H9 (cell line): ENCODE measurements around the gene ABL2. TPM values are rescaled to one million over a fixed set of nuclear protein-coding genes. Genes with fewer than 3 reads are reported as not detected.

Experiments
- DNase-seq: peaks from one replicate; pipeline ENCODE4 v3.0.0-alpha.2; 2017
- H2AFZ ChIP-seq: one replicate; pipeline ENCODE4 v1.6.1; 2013; ENCODE audit warnings: mild to moderate bottlenecking, low read length, control low read depth, moderate library complexity
- H2AK5ac ChIP-seq: 2 replicates; pipeline ENCODE4 v1.6.1; 2013; ENCODE audit warnings: low read length, control low read depth, mixed read lengths; ENCODE audit not compliant: insufficient read length
- H2BK120ac ChIP-seq: one replicate; pipeline ENCODE4 v1.6.1; 2013; ENCODE audit warnings: low read depth, mild to moderate bottlenecking, low read length, control low read depth, inconsistent platforms; ENCODE audit not compliant: poor library complexity, severe bottlenecking
- H2BK12ac ChIP-seq: 2 replicates; pipeline ENCODE4 v1.6.1; 2013; ENCODE audit warnings: low read length, control low read depth, mixed read lengths, low read depth; ENCODE audit not compliant: insufficient read length
- H2BK15ac ChIP-seq: 2 replicates; pipeline ENCODE4 v1.6.1; 2013; ENCODE audit warnings: low read depth, low read length, control low read depth
- H2BK20ac ChIP-seq: one replicate; pipeline ENCODE4 v1.6.1; 2013; ENCODE audit warnings: low read depth, mild to moderate bottlenecking, low read length, control low read depth, inconsistent platforms; ENCODE audit not compliant: poor library complexity, severe bottlenecking
- H2BK5ac ChIP-seq: 2 replicates; pipeline ENCODE4 v1.6.1; 2013; ENCODE audit warnings: low read length, control low read depth, mixed read lengths; ENCODE audit not compliant: insufficient read length
- H3K14ac ChIP-seq: 2 replicates; pipeline ENCODE4 v1.6.1; 2013; ENCODE audit warnings: low read length, control low read depth; ENCODE audit not compliant: insufficient read depth
- H3K18ac ChIP-seq: 2 replicates; pipeline ENCODE4 v1.6.1; 2013; ENCODE audit warnings: low read depth, mild to moderate bottlenecking, mixed read lengths, low read length, control low read depth; ENCODE audit not compliant: insufficient read length
- H3K23ac ChIP-seq: 2 replicates; pipeline ENCODE4 v1.6.1; 2013; ENCODE audit warnings: low read length, control low read depth, mixed read lengths, low read depth; ENCODE audit not compliant: insufficient read length
- H3K23me2 ChIP-seq: 2 replicates; pipeline ENCODE4 v1.6.1; 2013; ENCODE audit warnings: low read depth, mild to moderate bottlenecking, mixed read lengths, low read length, control low read depth; ENCODE audit not compliant: insufficient read length, poor library complexity, severe bottlenecking
- H3K27ac ChIP-seq: 2 replicates; pipeline ENCODE4 v1.5.1; 2013; ENCODE audit warnings: low read length, control low read depth, mixed read lengths, low read depth; ENCODE audit not compliant: insufficient read length
- H3K27me3 ChIP-seq: 2 replicates; pipeline ENCODE4 v1.6.1; 2013; ENCODE audit warnings: low read length, control low read depth, inconsistent platforms; ENCODE audit not compliant: insufficient read depth
- H3K4ac ChIP-seq: 2 replicates; pipeline ENCODE4 v1.6.1; 2013; ENCODE audit warnings: low read depth, mild to moderate bottlenecking, control low read depth, inconsistent platforms, low read length, moderate library complexity
- H3K4me1 ChIP-seq: 2 replicates; pipeline ENCODE4 v1.6.1; 2013; ENCODE audit warnings: low read length, control low read depth, inconsistent platforms; ENCODE audit not compliant: insufficient read depth
- H3K4me2 ChIP-seq: 2 replicates; pipeline ENCODE4 v1.6.1; 2013; ENCODE audit warnings: low read length, control low read depth, mixed read lengths; ENCODE audit not compliant: insufficient read length, insufficient read depth
- H3K56ac ChIP-seq: 2 replicates; pipeline ENCODE4 v1.6.1; 2013; ENCODE audit warnings: low read depth, mild to moderate bottlenecking, mixed read lengths, low read length, control low read depth; ENCODE audit not compliant: insufficient read length
- H3K79me1 ChIP-seq: 2 replicates; pipeline ENCODE4 v1.6.1; 2013; ENCODE audit warnings: low read depth, mild to moderate bottlenecking, moderate library complexity, low read length, control low read depth, inconsistent platforms; ENCODE audit not compliant: insufficient read depth, poor library complexity, severe bottlenecking
- H3K79me2 ChIP-seq: 2 replicates; pipeline ENCODE4 v1.6.1; 2013; ENCODE audit warnings: low read length, control low read depth, inconsistent platforms; ENCODE audit not compliant: insufficient read depth
- H3K9ac ChIP-seq: 2 replicates; pipeline ENCODE4 v1.6.1; 2013; ENCODE audit warnings: low read length, control low read depth, mixed read lengths; ENCODE audit not compliant: insufficient read length; ENCODE audit errors: extremely low read depth
- H3K9me3 ChIP-seq: one replicate; pipeline ENCODE4 v1.6.1; 2013; ENCODE audit warnings: low read depth, low read length, inconsistent platforms; ENCODE audit not compliant: control insufficient read depth
- H3T11ph ChIP-seq: one replicate; pipeline ENCODE4 v1.6.1; 2013; ENCODE audit warnings: mild to moderate bottlenecking, low read length, control low read depth, inconsistent platforms
- H4K20me1 ChIP-seq: one replicate; pipeline ENCODE4 v1.6.1; 2013; ENCODE audit not compliant: control insufficient read depth, insufficient read length, insufficient read depth
- H4K5ac ChIP-seq: 2 replicates; pipeline ENCODE4 v1.6.1; 2013; ENCODE audit warnings: low read depth, mild to moderate bottlenecking, mixed read lengths, low read length, control low read depth; ENCODE audit not compliant: insufficient read length
- H4K8ac ChIP-seq: replicated peaks from 2 replicates; pipeline ENCODE4 v1.6.1; 2013; ENCODE audit warnings: low read length, control low read depth, mixed read lengths, low read depth; ENCODE audit not compliant: insufficient read length
- H4K91ac ChIP-seq: 2 replicates; pipeline ENCODE4 v1.6.1; 2013; ENCODE audit warnings: low read depth, mild to moderate bottlenecking, moderate library complexity, mixed read lengths, low read length, control low read depth; ENCODE audit not compliant: insufficient read length
- H3K27ac Mint-ChIP-seq, 3 experiments: 2 replicates in 2 of 3; 3 replicates in 1 of 3; pipeline ENCODE4 v1.8.0; 2020 to 2021; ENCODE audit warnings: mixed read lengths in 3 of 3, mild to moderate bottlenecking in 1 of 3, moderate library complexity in 1 of 3
- H3K27me3 Mint-ChIP-seq: 2 replicates; pipeline ENCODE4 v1.8.0; 2021; ENCODE audit warnings: low read depth, mild to moderate bottlenecking, moderate library complexity, mixed read lengths
- H3K36me3 Mint-ChIP-seq, 3 experiments: 2 replicates in 2 of 3; 3 replicates in 1 of 3; pipeline ENCODE4 v1.8.0; 2020 to 2021; ENCODE audit warnings: low read depth in 3 of 3, mixed read lengths in 3 of 3; ENCODE audit not compliant: insufficient read depth in 1 of 3
- H3K4me1 Mint-ChIP-seq, 2 experiments: 2 replicates each; pipeline ENCODE4 v1.8.0; 2020; ENCODE audit warnings: mixed read lengths in 2 of 2
- H3K4me3 Mint-ChIP-seq, 2 experiments: 2 replicates in 1 of 2; 3 replicates in 1 of 2; pipeline ENCODE4 v1.8.0; 2020 to 2021; ENCODE audit warnings: mild to moderate bottlenecking in 2 of 2, mixed read lengths in 2 of 2, moderate library complexity in 1 of 2
- H3K9me3 Mint-ChIP-seq, 2 experiments: 2 replicates in 1 of 2; 3 replicates in 1 of 2; pipeline ENCODE4 v1.8.0; 2020; ENCODE audit warnings: mild to moderate bottlenecking in 2 of 2, mixed read lengths in 2 of 2, moderate library complexity in 1 of 2
- WGBS: extraction: QIAGEN DNeasy Blood & Tissue Kit; methylation state at CpG from one replicate; pipeline ENCODE4 v1.1.7; 2013; ENCODE audit warnings: missing lambda C conversion rate, low lambda C conversion rate, mixed read lengths; ENCODE audit not compliant: insufficient read length; ENCODE audit errors: extremely low coverage; 5-methylcytosine and 5-hydroxymethylcytosine counted together
- total RNA-seq: library from RNA; stranded (reverse); gene quantifications from 2 replicates; pipeline ENCODE4 v1.2.1, GENCODE V29; 2021
- TF ChIP-seq, protein P1 (sequence below): fragments of 200-600 bp; sonication (generic); conservative IDR thresholded peaks from 3 replicates; pipeline ENCODE4 v1.8.0; 2021; ENCODE audit warnings: antibody characterized with exemption, mild to moderate bottlenecking

The ABL2 gene
- total RNA-seq, 1 experiment from 2014 or later = 21.2 TPM

DNA sequence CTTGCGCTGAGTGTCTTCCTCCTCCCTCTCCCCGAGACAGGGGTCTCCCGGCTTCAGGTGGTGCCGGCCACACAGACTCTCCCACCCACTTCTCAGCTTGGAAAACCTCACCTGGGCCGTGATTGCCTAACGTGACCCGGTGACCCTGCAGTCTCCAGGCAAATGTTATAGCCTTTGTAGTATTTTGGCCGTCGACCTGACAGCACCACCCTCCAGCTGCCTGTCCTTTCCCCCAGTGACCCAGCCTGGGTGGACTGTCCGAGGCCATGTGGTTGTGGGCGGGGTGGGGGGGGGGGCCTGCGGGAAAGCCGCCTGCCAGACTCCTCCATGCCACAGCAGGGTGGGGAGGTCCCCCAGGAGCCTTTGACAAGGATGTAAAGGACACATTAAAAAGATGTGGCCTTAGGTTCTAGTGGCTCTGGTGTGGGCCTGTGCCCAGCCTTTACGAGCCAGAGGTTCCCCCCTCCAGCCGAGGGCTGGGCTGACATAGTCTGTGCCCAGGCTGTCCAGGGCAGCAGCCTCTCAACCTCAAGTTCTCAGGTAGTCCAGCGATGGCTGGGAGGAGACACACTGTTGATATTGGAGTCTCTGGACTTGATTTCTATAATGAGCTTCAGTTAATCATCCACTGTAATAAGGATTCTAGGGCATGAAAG lies 139.5 kb downstream of the ABL2 start:
- DNase-seq = no peak
- Histone ChIP-seq H3T11ph (no peak overlapping the region), H3K79me2 (no peaks in the 10 kb centered on the region; the same call in 1 of the 2 replicates), H3K4ac (no peak overlapping the region), H3K9me3 (no peaks in the 10 kb centered on the region), H2BK12ac (no peak overlapping the region), H3K56ac (no peak overlapping the region), H3K23me2 (peaks cover 4% of the 10 kb centered on the region), H4K5ac (no peak overlapping the region), H2AFZ (no peak overlapping the region), H3K27ac (no peak overlapping the region), H3K79me1 (no peaks in the 10 kb centered on the region), H3K4me2 (no peak overlapping the region), H3K27me3 (no peaks in the 10 kb centered on the region), H3K4me1 (peaks cover 10% of the 10 kb centered on the region; the same call in 1 of the 2 replicates), H3K23ac (no peak overlapping the region), H2BK20ac (no peak overlapping the region), H3K9ac (no peak overlapping the region), H4K91ac (no peak overlapping the region), H3K14ac (no peak overlapping the region), H4K20me1 (no peaks in the 10 kb centered on the region), H2BK5ac (no peak overlapping the region), H3K18ac (no peak overlapping the region), H2AK5ac (no peak overlapping the region), H4K8ac (no peak overlapping the region), H2BK15ac (no peak overlapping the region), H2BK120ac (no peak overlapping the region)
- Mint-ChIP-seq H3K27ac (peak overlapping the region; percentile 78 to 92 (median 89); a peak in 4 of 7 replicates), H3K36me3 (peaks cover 33 to 62% (median 42%) of the 10 kb centered on the region in 3 experiments; a peak in 6 of 7 replicates), H3K27me3 (no peaks in the 10 kb centered on the region), H3K4me1 (peaks cover 26 to 29% of the 10 kb centered on the region in 2 experiments), H3K9me3 (no peaks in the 10 kb centered on the region; a peak in 1 of 5 replicates), H3K4me3 (peak overlapping the region in 1 of 2 experiments; percentile 15; a peak in 1 of 5 replicates)
- WGBS = no CpG with 5 or more reads among the region's 16 CpGs
- TF ChIP-seq, protein P1, sequence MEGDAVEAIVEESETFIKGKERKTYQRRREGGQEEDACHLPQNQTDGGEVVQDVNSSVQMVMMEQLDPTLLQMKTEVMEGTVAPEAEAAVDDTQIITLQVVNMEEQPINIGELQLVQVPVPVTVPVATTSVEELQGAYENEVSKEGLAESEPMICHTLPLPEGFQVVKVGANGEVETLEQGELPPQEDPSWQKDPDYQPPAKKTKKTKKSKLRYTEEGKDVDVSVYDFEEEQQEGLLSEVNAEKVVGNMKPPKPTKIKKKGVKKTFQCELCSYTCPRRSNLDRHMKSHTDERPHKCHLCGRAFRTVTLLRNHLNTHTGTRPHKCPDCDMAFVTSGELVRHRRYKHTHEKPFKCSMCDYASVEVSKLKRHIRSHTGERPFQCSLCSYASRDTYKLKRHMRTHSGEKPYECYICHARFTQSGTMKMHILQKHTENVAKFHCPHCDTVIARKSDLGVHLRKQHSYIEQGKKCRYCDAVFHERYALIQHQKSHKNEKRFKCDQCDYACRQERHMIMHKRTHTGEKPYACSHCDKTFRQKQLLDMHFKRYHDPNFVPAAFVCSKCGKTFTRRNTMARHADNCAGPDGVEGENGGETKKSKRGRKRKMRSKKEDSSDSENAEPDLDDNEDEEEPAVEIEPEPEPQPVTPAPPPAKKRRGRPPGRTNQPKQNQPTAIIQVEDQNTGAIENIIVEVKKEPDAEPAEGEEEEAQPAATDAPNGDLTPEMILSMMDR = no peak
